Measurements from ENCODE around the gene C16orf86.

- TF ChIP-seq POLR2A (IDR thresholded peaks at IDR 0.05) (no peak), CTCF (IDR thresholded peaks at IDR 0.05) (no peak), POLR2AphosphoS5 (IDR thresholded peaks at IDR 0.05) (no peak), EP300 (IDR thresholded peaks at IDR 0.05) (no peak)
Measured at GRCh38 chr16:67677712-67678111, 11.1 kb downstream of the C16orf86 start.
